A204.1 (cell line): Measurements from ENCODE around the gene SKA2.
A peak's percentile ranks its signal among the peaks of the same experiment; 100 is the strongest.
"Not testable (repeated sequence)": the region's sequence is repeated elsewhere in the genome, so short reads cannot be mapped to it uniquely, and the experiment has no call there.

Source experiments
- FAIRE-seq: peaks from 2 replicates; lab custom pipeline; 2012; peaks lifted over from hg19 to GRCh38; lab: Jason Lieb, UNC

Gene SKA2

GRCh38 chr17:59094861-59095530 is 60.0 kb downstream of the SKA2 start:
- no peak for FAIRE-seq

GRCh38 chr17:59093702-59094231 is 61.2 kb downstream of the SKA2 start:
- FAIRE-seq, result no peak

DNA sequence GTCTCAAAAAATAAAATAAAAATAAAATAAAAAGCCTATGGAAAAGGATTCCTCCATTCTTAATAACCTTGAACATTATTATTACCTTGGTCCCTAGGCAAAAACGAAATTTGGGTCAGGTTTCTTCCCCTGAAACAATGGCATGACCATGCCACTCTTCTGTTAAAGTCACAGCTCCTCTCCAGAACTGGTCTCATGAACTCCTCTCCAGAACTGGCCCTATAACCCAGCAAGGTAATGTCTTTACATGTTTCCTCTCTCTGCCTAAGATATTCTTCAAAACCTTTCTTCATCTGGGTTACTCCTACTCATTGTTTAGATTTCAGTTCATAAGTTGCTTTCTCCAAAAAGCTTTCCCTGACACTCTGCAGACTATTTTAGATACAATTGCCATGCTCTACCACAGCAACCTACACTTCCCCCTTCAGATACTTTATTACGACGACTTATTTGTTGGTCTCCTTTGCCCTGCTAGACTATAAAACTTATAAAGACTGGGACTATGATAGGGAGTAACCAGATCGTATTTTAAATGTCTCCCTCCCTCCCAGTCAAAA is 61.8 kb downstream of the SKA2 start:
- no peak for FAIRE-seq

DNA sequence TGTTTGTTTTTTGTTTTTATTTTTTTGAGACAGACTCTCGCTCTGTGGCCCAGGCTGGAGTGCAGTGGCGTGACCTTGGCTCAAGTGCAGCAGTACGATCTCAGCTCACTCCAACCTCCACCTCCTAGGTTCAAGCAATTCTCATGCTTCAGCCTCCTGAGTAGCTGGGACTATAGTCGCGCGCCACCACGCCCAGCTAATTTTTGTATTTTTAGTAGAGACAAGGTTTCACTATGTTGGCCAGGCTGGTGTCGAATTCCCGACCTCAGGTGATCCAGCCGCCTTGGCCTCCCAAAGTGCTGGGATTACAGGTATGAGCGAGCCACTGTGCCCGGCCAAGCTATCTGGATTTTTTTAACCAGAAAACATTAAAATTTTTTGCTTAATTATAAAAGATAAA is 64.4 kb downstream of the SKA2 start:
- not testable (repeated sequence) for FAIRE-seq

- FAIRE-seq, result no peak
These were observed 70.8 kb downstream of the SKA2 start for GRCh38 chr17:59084154-59084553.

- FAIRE-seq, result no peak
These were observed 80.5 kb downstream of the SKA2 start for GRCh38 chr17:59074494-59074893.

DNA sequence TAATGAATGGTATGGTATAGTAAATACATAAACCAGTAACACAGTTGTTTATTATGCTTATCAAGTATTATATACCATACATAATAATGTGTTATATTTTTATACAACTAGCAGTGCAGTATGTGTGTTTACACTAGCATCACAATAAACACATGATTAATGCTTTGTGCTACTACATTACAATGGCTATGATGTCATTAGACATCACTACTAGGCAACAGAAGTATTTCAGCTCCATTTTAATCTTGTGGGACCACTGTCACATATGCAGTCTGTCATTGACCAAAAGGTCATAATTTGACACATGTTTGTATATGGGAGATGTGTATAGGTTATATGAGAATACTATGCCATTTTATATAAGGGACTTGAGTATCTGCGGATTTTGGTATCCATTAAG is 81.0 kb downstream of the SKA2 start:
- FAIRE-seq, result peak; percentile 3

GRCh38 chr17:59069856-59070255 is 85.1 kb downstream of the SKA2 start:
- FAIRE-seq, result no peak

- FAIRE-seq, result no peak
These were observed 87.2 kb downstream of the SKA2 start for GRCh38 chr17:59067756-59068155.

DNA sequence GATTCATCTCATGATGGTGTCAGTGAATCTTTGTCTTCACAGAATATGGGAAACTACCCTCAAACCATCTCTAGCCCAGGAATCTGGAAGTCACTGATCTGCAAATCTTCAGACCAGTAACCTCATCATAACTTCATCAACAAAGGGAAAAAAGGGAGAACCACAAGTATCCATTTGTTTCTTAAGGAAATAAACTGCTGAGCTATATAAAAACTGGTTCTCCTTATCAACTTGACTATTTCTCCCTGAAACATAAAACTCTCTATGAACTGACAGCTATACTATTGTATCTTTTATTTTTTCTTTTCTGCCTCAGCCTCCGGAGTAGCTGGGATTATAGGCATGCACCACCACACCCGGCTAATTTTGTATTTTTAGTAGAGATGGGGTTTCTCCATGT is 87.6 kb downstream of the SKA2 start:
- FAIRE-seq, result no peak

DNA sequence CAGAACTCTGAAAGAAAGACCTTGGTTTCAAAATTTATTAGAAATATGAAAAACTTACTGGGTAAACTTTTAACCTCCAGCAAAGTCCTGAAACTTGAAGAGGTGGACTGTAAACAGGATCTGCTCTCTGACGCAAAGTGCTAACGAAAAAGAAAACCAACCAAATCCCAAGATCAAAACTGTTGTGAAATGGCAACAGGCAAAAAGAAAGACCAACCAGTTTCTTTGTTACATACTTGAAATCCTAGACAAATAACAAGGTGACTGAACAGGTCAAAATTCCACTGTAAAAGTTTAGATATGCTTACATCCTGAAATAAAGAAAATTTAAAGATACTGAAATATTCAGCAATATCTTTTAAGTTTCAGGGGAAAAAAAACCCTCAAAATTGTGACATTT is 92.5 kb downstream of the SKA2 start:
- no peak for FAIRE-seq
